Measurements from ENCODE around the gene BARHL1.

GRCh38 chr9:132594412-132594811, 12.0 kb downstream of the BARHL1 start:
- TF ChIP-seq CTCF (IDR thresholded peaks at IDR 0.05) (no peak), EP300 (IDR thresholded peaks at IDR 0.05) (no peak), POLR2A (IDR thresholded peaks at IDR 0.05) (no peak)

Data from stomach (tissue), 4 donors.